NCI-H1105 treated with DMSO at 0.1 percent for 48 hours (cell line): ENCODE results near the gene PAX8.
A peak's percentile ranks its signal among the peaks of the same experiment; 100 is the strongest.

Experiments
- DNase-seq: peaks from one replicate; lab custom pipeline; 2025; lab: John Stamatoyannopoulos, UW

Gene PAX8

DNA sequence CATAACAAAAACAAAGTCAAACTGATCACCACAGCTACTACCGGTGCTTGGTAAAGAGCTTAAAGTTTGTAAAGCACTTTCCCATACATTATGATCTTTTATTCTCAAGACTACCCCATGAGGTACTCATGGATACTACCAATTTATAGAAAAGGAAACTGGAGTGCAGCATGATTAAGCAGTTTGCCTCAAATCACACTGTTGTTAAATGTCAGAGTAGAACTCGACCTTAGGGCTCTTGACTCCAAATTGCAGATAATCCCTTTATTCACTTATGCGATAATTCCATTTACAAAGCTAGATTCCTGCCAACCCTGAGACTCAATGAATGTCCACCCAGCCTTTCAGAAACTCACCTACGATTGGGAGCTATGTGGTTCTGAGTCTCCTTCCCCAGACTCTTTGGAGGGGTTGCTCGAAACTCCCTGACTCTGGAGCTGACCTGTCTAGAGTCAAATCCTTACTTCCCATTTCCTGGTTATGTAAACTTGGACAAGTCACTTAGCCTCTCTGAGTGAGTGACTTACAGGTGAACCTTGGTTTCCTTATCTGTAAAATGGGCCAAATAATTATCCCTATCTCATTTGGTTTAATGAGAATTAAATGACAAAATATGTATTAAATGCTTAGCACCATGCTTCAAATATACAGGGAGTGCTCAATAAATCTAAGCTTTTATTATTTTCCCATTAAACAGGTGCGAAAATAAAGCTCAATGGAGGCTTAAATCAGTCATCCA lies 57.6 kb downstream of the PAX8 start:
- DNase-seq = no peak

DNA sequence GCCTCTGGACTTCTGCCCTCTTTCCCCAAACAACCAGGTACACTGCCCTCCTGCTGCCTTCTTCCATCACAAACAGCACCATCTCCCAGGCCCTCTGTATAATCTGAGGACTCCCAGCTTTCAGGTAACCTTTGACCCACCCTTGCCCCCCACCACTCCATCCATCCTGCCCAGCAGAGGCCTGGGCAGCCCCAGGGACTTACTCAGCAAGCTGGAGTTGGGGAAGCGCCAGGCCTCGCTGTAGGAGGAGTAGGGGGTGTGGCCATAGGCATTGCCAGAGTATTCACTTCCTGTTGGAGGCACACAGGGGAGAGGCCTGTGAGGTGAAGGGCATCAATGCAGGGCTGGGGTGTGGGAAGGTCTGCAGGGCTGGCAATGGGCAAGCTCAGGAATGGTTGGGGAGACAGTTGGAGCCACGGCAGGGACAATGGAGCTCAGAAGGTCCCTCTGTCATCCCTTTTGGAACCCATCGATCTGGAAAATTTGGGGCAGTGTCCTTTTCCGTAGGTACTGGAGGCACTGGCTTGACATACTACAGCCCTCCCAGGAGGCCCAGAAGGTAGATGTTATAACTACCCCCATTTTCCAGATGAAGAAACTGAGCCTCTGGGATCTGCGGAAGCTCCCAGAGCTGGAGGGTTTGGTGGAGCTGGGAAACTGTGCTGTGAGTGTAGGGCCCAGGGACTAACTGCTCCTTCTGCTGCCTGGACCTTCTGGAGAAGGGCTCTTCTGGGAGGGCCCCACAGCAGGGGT lies 58.7 kb downstream of the PAX8 start:
- no peak for DNase-seq

DNA sequence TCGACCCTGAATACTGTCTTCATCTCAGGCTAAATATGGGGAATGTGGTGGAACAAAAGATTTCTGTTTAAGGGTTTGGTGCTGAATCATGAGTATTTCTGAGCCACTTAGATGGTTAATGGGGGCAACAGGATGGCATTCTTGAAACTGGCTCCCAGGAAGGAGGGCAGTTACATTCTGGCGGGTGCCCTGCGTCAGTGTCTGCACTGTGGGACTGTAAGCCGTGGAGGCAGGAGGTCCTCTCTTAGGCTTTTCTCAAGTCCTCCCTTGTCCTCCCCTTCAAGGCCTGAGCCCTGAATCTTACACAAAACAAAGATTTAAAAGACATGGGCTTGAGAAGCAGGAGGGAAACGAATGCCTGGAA lies 59.2 kb downstream of the PAX8 start:
- no peak for DNase-seq

DNA sequence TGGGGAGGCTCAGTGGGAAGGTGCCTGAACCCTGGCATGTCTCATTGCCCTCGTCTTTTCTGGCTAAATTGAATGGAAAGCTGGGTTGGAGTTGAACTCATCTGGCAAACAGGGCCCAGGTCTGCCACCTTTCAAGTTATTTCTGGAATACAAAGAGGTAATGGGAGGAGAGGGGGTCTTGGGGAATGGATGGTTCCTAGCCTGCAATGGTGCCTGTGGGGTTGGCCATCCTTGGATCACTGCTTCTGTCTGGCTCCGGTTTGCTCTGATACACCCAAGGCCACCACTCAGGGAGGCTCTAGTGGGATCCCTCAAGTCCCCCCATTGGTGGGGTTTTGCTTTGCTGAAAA lies 59.7 kb downstream of the PAX8 start:
- no peak for DNase-seq

DNA sequence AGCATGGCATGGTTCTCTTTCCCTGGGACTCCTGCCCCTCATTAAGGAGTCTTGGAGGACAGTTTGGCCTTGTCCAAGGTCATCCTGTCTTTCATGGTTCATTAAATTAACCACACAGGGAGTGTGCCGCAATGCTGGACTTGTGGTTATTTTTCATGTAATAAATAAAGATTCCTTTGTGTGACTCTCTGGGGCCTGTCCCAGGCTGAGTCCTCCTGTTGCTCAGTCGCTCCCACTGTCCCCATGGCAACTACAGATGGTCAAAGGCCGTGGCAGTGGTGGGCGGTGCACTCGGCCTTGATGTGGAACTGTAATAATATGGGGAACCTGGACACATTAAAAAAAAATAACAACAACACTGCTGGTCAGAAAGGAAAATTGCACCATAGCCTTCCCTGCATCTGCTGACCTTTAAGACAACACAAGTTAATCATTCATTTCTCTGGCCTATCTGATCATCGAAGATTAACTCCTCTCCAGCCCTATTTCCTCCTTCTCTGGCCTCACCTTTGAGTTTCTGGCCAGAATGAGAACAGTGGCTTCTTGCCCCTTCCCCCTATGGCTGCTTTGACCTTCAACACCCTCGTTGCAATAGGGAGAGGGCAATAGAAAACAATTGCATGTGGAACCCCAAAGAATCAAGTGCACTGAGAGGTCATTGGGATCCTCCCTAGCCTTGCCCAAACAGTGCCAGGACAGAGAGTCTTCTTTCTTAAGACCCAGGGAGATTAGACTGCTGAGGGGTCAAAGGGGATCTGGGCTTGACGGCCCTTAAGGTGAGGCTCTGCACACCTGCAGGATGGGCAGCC lies 60.2 kb downstream of the PAX8 start:
- DNase-seq = no peak

DNA sequence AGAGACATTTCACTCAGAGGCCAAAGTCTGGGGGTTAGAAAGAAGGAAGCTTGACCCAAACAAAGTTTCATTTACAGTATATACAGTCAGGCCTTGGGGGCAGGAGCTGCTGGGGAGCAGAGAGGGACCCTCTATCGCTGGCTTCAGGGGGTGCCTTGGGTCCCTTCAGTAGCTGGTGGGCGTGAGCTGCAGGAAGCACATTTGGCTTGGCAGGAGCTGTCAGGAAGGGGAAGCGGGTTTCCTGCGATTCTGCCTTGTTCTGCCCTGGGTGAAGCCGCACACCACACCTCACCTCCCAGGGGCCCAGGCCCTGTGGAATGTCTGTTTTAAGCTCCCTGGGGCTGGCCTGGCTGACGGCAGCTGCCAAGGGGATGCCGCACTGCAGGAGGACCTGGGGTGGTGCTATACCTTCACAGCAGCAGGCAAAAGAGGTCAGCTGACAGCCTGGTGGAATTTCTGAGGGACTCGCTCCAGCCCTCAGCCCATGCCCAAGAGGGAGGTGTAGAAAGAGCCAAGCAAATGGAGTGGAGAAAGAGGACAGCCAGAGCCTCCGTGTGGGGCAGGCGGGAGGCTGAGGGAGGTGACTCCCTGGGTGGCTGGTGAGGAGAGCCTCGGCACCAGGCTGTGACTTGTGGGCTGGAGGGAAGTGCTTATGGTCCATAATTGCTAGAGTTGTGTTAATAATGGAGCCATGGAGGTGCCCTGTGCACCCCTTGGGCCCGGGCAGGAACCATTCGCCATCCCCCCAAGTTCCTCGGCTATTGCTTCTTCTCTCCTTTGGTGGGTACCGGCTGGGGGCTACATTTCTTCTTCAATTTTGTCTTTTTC lies 61.1 kb downstream of the PAX8 start:
- DNase-seq = no peak

DNA sequence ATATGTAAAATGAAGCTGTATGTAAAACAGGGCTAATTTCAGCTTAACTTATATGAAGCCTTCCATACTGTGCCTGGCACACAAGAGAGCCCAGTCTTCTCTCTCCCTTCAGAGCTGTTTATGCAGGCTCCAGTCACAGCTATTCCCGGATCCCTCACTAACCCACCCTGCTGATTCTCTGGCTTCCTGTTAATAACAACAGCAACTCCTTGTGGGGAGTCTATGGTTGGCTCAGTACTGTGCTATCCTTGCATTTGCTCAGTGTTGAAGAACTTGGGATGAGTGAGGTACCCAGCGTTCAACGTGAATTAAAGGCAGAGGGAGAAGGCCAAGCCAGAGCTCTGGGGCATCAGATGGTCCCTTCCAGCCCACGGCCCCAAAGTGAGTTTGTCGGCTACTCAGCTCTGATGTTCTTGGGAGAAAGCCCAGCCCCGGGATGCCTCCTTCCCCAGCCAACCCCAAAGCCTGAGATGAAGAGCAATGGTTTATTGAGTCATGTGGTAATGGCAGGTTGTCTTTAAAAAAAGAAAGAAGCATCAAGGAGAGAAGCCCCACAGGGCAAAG lies 61.7 kb downstream of the PAX8 start:
- no peak for DNase-seq

DNA sequence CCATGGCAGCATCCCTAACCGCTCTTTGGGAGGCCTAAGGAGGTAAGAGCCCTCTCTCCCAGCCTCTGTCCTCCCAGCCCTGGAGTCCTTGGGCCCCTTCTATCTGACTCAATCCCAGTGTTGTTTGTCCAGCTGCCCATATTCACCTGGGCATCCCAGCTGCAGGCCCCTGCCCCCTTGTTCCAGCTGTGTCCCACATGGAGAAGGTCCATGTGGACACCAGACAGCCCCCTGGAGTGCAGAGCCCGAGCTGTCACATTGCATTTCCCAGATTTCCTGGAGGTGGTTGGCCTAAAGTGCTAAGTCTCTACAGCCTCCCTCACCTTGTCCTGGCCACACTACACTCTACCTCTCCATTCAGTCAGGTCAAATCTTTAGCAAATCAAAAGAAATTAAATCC lies 62.4 kb downstream of the PAX8 start:
- DNase-seq = no peak

DNA sequence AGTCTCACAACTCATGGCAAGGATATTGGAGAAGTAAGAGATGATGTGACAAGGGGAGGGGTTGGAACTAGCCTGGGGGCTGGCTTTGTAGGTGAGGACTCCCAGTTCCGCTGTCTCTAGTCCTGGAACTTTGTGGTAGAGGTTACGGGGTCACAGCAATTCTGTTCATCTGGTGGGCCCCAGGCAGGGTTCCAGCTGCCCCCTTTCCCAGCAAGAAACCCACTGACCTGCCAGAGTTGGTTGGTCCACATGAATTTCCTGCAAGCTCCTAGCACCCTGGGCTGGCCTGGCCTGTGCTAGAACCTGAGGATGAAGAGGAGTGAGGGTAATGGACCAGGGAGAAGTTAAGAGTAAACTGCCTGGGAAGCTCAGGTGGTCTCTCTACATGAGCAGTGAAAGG lies 63.7 kb downstream of the PAX8 start:
- DNase-seq = no peak

DNA sequence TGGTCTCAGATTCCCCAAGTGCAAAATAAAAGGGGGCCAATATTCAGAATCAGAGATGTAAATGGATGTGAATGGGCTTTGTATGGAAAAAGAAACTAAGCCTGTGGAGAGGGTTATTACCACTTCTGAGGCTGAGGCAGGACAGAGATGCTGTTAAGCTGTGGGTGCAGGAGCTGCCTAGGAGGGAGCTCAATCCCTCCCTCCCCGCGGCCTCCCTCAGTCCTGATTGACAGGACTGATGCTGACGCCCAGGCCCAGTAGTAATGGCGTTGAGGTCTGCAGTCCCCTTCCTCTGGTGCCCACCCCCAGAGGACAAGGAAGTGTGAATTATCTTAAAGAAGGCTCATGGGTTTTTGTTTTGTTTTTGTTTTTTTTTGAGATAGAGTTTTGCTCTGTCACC lies 64.6 kb downstream of the PAX8 start:
- DNase-seq = no peak

DNA sequence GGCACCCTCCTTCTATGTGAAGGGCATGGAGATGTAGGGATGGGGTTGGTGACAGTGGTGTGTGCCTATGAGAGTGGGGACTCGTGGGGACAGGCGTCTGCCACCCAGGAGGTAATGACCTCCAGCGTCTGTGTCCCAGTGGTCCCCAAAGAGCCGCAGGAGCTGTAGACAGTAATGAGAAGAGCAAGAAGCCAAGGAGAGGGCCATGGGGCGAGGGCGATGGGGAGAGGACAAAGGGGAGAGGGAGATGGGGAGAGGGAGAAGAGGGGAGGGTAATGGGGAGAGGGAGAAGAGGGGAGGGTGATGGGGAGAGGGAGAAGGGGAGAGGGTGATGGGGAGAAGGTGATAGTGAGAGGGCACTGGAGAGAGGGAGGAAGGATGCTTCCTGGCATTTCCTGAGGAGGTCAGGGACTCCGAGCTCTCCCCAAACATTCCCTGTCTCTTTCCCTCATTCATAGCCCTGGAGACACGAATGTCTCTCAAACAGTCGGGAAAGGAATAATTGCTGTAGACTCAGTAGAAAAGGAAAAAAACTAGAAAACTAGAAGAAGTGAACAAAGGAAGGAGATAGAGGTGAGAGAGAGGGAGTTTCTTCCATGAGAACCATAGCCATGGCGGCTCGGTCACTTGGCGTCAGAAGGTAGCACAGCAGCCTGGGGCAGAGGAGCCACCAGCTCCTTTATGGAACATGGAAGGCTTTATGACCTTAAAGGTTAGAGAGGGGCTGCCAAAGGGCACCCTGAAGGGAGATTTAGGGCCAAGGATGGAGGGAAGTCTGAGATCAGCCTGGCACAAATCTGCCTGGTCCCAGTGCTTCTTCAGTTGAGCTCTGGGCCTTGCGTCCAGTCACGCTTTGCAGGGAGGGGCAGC lies 65.4 kb downstream of the PAX8 start:
- DNase-seq = no peak

DNA sequence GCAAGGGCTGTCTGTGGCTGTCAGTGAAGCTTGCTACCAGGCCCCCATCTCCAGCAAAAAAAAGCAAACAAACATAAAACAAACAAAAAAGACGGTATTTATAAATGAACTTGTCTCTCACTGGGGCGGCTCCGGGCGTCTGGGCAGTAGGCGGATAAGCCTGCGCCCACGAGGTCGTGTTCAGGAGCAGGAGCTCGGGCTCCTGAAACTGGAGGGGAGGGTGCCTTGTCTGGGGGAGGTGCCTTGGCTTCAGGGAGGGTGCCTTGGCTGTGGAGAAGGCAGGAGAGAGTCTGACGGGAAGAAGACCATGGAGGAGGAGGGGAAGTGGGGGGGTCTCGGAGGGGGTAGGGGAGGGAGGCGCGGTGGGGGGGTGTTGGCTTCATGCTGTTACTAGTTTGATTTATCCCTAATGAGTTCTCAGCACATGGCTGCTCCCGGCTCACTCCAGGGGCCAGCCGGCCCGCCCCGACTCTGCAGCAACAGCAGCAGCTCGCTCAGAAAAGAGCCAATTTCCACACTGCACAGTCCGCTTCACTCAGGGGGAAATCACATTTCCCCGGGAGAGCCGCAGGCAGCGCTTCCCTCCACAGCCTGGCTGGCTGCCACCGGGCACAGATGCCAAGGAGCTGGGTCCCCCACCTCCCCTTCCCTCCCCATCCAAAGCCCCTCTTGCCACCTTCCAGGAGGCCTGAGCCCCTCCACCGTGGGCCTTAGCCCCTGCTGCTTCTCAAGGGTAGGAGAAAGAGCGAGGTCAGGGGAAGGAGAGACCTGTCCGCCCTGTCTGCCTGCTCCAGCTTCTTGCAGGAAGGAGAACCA lies 66.3 kb downstream of the PAX8 start:
- DNase-seq = no peak

DNA sequence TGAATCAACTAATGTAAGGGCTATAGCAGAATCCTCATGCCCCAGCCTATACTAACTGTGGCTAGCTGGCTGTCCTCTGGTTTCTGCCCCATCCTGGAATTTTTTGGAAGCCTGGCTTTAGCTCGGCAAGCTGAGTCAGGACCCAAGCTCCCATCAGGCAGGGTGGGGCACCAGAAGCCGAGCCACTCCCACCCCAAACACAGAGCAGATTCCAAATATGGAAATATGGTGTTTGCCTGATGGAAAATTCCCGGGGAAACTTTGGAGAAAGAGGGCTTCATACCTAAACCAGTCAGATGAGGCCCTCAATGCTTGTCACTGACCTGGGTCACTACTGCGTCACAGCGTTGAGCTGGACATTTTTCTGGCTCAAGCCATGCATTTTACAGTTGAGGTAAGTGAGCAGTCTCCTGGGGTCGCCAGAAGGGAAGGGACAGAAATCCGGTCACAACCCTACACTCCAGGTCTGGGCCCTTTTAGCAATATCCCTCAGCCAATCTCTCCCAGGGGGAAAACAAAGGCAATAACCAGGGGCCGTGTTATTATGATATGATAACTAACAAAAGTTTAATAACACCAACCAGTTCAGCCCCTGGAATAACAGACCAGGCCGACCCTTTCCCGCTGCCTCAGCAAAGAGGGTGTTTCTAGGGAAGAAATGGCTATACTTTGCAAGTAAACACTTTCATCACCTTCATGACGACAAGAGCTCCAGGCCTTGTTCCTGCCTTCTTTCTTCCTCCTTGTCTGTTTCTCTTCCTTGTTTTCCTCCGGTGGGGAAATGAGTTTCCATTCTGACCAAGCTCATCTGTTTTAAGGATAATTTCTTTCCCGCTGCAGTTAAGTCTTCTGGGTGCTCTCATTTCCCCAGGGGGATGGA lies 67.3 kb downstream of the PAX8 start:
- no peak for DNase-seq

DNA sequence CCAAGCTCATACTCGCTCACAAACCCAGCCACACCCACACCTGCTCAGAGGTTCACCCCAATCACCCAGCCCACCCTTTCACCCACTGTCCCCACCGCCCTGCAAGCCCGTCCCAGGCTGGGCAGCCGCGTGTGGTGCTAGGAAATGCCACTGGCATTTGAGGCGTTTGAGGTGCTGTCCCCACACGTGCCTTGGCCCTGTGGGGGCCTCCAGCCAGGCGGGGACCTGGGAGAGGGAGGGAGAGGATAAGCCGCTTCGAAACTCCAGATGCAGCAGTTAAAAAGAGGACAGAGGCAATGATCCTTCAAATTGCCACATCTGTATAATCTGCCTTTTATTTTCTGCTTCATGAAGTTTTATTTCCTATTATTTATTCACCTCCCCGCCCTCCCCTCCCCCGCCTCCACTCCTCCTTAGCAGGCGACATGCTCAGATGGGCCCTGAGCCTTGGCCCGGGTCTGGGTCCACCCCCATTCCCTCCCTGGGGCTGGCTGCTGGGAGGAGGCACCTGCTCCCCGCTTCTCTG lies 69.0 kb downstream of the PAX8 start:
- no peak for DNase-seq

DNA sequence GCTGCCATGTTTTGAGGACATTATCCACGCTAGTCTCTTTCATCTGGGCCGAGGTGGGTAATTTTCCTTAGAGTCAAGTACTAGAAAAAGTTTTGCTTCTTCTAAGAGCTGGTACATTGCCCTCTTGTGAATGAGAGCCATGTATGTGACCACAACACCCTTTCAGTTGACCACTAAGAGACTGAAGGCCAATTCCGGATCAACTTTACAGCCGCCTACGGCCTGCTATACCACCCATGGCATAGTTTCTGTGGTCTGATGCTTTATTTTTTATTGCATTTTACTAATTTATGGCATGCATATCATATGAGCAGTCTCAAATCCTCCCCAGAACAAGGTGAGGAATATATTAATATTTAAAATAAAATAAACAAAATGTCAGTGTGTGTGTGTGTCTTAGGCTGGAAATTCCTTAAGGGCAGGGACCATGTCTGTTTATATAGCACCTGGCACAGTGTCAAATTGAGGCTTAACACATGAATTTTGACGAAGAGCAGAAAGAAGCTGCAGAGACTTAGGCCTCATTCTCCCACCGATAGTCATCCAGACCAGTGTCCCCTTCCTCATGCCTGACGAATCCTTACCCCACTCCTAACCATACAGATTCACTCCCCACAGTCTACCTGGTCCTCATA lies 69.6 kb downstream of the PAX8 start:
- DNase-seq = no peak

DNA sequence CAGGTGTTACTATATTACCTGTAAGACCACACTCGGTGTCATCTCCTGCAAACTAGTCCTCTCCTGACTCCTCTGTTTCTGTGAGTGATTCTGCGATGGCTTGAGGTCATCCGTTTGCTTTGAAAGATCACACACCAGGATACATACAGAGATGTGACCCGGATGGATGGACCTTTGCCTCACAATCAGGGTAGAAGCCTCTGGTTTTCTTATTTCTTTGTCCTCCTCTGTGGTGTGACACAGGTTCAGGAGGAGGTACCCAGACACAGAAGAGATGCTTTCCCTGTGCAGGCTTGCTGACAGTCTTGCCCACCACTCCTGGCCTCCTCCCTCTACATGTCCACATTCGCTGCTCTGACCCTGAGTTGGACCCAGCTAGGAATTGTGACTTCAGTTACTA lies 70.3 kb downstream of the PAX8 start:
- DNase-seq = no peak

DNA sequence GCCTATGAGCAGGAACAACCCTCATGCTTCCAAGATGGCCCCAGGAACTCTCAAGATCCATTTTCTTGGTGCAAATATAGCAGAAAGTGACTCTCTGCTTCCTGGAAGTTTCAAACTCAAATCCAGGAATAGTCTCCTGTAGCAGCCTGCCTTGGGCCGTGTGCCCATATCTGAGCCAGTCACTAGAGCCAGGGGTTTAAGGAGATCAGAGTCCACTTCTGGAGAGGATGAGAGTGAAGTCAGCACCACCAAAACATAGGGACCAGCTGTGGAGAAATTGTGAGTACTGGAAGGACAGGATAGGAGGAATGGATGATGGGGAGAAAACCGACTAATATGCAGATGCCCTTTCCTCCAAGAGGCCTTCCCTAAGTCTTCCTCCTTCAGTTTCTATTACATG lies 71.7 kb downstream of the PAX8 start:
- no peak for DNase-seq

DNA sequence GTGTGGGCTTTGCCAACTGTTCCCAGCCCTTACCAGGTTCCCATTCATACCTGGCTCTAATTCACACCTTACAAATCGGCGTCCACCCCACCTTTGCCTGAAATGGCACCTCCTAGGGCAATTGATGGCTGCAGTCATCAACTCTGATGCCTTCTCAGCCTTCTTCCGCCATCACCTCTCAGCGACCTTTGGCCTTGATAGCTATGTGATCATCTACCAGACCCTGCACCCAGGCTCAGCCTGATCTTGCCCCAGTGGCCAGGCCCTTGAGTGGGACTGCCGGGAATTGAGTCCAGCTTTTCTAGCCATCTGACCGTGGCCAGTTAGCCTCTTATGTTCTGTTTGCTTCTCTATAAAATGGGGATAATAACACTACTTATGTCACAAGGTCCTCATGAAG lies 72.5 kb downstream of the PAX8 start:
- DNase-seq = peak; percentile 6
